NCI-H446 treated with DMSO at 0.1 percent for 48 hours (cell line): ENCODE measurements around the gene CCR6.

Experiments used
- DNase-seq: peaks from one replicate; lab custom pipeline; 2025; lab: John Stamatoyannopoulos, UW

CCR6 gene

GRCh38 chr6:167119670-167120582 lies 3.0 kb upstream of the CCR6 start:
- DNase-seq: no peak

GRCh38 chr6:167120583-167120903 lies 2.4 kb upstream of the CCR6 start:
- no peak for DNase-seq

- DNase-seq: no peak
Measured at GRCh38 chr6:167121335-167121841, 1.5 kb upstream of the CCR6 start.

- no peak for DNase-seq
Measured at GRCh38 chr6:167122041-167122826, 662 bp upstream of the CCR6 start.

- DNase-seq: no peak
Measured at GRCh38 chr6:167124753-167125152, 1.9 kb downstream of the CCR6 start.

- DNase-seq: no peak
Measured at GRCh38 chr6:167125410-167125809, 2.5 kb downstream of the CCR6 start.

GRCh38 chr6:167125855-167126349 lies 3.0 kb downstream of the CCR6 start:
- DNase-seq: no peak

- DNase-seq: no peak
Measured at GRCh38 chr6:167127785-167128531, 5.1 kb downstream of the CCR6 start.

GRCh38 chr6:167129159-167129558 lies 6.3 kb downstream of the CCR6 start:
- no peak for DNase-seq

GRCh38 chr6:167129562-167129961 lies 6.7 kb downstream of the CCR6 start:
- no peak for DNase-seq

GRCh38 chr6:167130008-167130677 lies 7.2 kb downstream of the CCR6 start:
- no peak for DNase-seq

- DNase-seq: no peak
Measured at GRCh38 chr6:167130712-167131684, 8.1 kb downstream of the CCR6 start.

GRCh38 chr6:167134448-167135328 lies 11.8 kb downstream of the CCR6 start:
- DNase-seq: no peak

GRCh38 chr6:167136376-167136775 lies 13.5 kb downstream of the CCR6 start:
- no peak for DNase-seq

GRCh38 chr6:167137081-167137480 lies 14.2 kb downstream of the CCR6 start:
- DNase-seq: no peak

GRCh38 chr6:167137881-167138280 lies 15.0 kb downstream of the CCR6 start:
- DNase-seq: no peak

- no peak for DNase-seq
Measured at GRCh38 chr6:167139761-167140160, 16.9 kb downstream of the CCR6 start.

GRCh38 chr6:167140589-167141474 lies 17.9 kb downstream of the CCR6 start:
- DNase-seq: no peak
